Ovary (tissue), 3 donors: ENCODE results near the gene SLC41A1.

Experiments
- EP300 ChIP-seq: sonication (generic); formaldehyde crosslinking; IDR thresholded peaks from one replicate; pipeline ENCODE4 v1.6.1; 2017; ENCODE audit warnings: antibody characterized with exemption
- POLR2A ChIP-seq: fragments of 450-650 bp; IDR thresholded peaks from one replicate; pipeline ENCODE4 v1.6.1; 2017; ENCODE audit warnings: antibody characterized with exemption, mild to moderate bottlenecking, moderate library complexity
- TF ChIP-seq, protein P1 (sequence below), 3 donors: fragments of 450-650 bp in 2 of 3; fragments of 200-600 bp in 1 of 3; IDR thresholded peaks; one replicate each; pipeline versions ENCODE4 v1.5.1 to v1.8.0; 2016 to 2022; ENCODE audit warnings: antibody characterized with exemption in 3 of 3, mild to moderate bottlenecking in 1 of 3
- donor health status: DM: no; HTN: no; CAD: no.

DNA sequence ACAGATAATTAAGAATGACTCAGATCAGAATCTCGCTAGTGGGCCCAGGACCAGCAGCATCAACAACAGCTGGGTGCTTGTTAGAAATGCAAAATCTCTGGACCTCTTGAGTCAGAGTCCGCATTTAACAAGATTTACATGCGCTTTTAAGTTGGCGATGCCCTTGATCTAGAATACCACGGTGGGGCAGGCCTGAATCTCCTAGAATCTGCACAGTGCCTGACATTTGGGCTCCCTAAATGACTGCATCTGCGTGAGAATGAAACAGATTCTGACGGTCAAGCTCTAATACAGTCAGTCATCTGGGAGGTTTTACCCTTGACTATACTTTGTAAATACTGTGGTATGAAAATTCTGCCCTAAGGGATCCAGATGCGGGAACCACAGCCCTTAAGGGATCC, 20.5 kb downstream of the SLC41A1 start:
- TF ChIP-seq, protein P1, sequence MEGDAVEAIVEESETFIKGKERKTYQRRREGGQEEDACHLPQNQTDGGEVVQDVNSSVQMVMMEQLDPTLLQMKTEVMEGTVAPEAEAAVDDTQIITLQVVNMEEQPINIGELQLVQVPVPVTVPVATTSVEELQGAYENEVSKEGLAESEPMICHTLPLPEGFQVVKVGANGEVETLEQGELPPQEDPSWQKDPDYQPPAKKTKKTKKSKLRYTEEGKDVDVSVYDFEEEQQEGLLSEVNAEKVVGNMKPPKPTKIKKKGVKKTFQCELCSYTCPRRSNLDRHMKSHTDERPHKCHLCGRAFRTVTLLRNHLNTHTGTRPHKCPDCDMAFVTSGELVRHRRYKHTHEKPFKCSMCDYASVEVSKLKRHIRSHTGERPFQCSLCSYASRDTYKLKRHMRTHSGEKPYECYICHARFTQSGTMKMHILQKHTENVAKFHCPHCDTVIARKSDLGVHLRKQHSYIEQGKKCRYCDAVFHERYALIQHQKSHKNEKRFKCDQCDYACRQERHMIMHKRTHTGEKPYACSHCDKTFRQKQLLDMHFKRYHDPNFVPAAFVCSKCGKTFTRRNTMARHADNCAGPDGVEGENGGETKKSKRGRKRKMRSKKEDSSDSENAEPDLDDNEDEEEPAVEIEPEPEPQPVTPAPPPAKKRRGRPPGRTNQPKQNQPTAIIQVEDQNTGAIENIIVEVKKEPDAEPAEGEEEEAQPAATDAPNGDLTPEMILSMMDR (IDR thresholded peaks at IDR 0.05), result no peak
- TF ChIP-seq POLR2A (no peak), EP300 (no peak)
